Ishikawa (cell line): Measurements from ENCODE around the gene LINGO4.

ENCODE experiments used
- CEBPB ChIP-seq: IDR thresholded peaks from 2 replicates; pipeline ENCODE4 v1.6.1; 2012
- EGR1 ChIP-seq: IDR thresholded peaks from 2 replicates; pipeline ENCODE4 v1.6.1; 2012
- EP300 ChIP-seq: IDR thresholded peaks from 2 replicates; pipeline ENCODE4 v1.6.1; 2012; ENCODE audit warnings: borderline replicate concordance
- FOXM1 ChIP-seq: IDR thresholded peaks from 2 replicates; pipeline ENCODE4 v1.6.1; 2012; ENCODE audit warnings: low read depth, borderline replicate concordance
- MAX ChIP-seq: IDR thresholded peaks from 2 replicates; pipeline ENCODE4 v1.6.1; 2012
- NFIC ChIP-seq: IDR thresholded peaks from 2 replicates; pipeline ENCODE4 v1.6.1; 2012
- RAD21 ChIP-seq: IDR thresholded peaks from 2 replicates; pipeline ENCODE4 v1.6.1; 2012; ENCODE audit warnings: low read depth
- REST ChIP-seq: IDR thresholded peaks from 2 replicates; pipeline ENCODE4 v1.6.1; 2012; ENCODE audit warnings: low read depth, mild to moderate bottlenecking
- TAF1 ChIP-seq: IDR thresholded peaks from 2 replicates; pipeline ENCODE4 v1.6.1; 2012; ENCODE audit warnings: low read depth, mild to moderate bottlenecking
- TCF12 ChIP-seq: IDR thresholded peaks from 2 replicates; pipeline ENCODE4 v1.6.1; 2012; ENCODE audit warnings: low read depth
- TEAD4 ChIP-seq: IDR thresholded peaks from 2 replicates; pipeline ENCODE4 v1.6.1; 2012
- ZBTB7A ChIP-seq: IDR thresholded peaks from 2 replicates; pipeline ENCODE4 v1.6.1; 2012; ENCODE audit warnings: low read depth
- TF ChIP-seq, protein P1 (sequence below): IDR thresholded peaks from 2 replicates; pipeline ENCODE4 v1.6.1; 2012

The LINGO4 gene

DNA sequence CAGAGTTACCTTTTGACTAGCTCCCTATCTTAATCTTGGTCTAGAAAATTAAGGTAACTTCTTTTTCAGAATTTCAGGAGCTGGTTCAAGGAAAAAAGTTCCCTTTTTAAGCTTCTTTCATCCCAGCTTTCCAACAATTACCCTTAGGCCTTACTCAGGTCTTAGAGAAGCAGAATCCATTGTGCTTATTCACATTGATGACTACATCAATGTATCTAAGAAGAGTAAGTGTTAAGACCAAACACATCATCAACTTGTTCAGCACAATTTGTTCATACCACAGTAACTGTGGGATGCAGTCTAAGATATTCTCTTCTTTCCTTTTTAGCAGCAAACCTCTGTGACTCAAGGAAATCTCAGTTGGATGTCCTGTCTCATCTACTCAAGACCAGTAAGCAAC lies 46.0 kb downstream of the LINGO4 start:
- no peak for TF ChIP-seq EP300
- TF ChIP-seq TEAD4: no peak
- no peak for TF ChIP-seq ZBTB7A
- no peak for TF ChIP-seq MAX

DNA sequence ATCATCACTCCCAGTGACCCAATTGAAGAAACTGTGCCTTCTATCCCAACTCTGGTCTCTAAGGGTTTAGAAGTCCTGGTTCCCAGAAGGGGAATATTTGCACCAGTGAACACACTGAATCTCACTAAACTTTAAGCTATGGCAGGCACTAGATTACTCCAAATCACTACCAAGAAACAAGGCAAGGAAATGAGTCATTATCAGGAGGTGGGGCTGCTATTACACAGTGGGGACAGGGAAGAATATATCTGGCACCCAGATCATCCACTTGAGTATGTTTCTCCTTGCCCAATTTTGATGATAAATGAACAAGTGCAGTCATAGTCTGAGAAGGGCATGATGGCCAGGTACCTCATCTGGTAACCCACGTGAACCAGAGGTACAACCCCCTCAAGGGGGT lies 48.9 kb downstream of the LINGO4 start:
- TF ChIP-seq MAX: no peak
- no peak for TF ChIP-seq NFIC
- no peak for TF ChIP-seq FOXM1
- no peak for TF ChIP-seq EGR1
- no peak for TF ChIP-seq RAD21
- no peak for TF ChIP-seq TCF12
- TF ChIP-seq ZBTB7A: no peak
- TF ChIP-seq EP300: no peak
- no peak for TF ChIP-seq CEBPB
- no peak for TF ChIP-seq TEAD4
- no peak for TF ChIP-seq REST
- TF ChIP-seq TAF1: no peak
- TF ChIP-seq, protein P1, sequence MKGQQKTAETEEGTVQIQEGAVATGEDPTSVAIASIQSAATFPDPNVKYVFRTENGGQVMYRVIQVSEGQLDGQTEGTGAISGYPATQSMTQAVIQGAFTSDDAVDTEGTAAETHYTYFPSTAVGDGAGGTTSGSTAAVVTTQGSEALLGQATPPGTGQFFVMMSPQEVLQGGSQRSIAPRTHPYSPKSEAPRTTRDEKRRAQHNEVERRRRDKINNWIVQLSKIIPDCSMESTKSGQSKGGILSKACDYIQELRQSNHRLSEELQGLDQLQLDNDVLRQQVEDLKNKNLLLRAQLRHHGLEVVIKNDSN: no peak
